ENCODE results near the gene KIF5C. TPM values are rescaled to one million over a fixed set of nuclear protein-coding genes. Genes with fewer than 3 reads are reported as not detected.

The KIF5C gene
- total and polyA plus RNA-seq, 4 donors, result 0.06 to 0.25 (median 0.14) TPM

- Histone ChIP-seq H3K9me3 (ENCODE audit: control insufficient read depth in 4 of 4, low read length in 3 of 4) (no peaks in the 10 kb centered on the region), H3K27me3 (ENCODE audit: control insufficient read depth in 4 of 4, insufficient read depth in 4 of 4, low read length in 3 of 4) (no peaks in the 10 kb centered on the region), H3K36me3 (ENCODE audit: control insufficient read depth in 4 of 4, insufficient read depth in 3 of 4, low read depth in 1 of 4, low read length in 3 of 4) (no peaks in the 10 kb centered on the region), H3K4me3 (ENCODE audit: low read depth in 1 of 3, low read length in 3 of 3) (no peak overlapping the region), H3K27ac (ENCODE audit: low read depth in 1 of 2, low read length in 2 of 2) (no peak overlapping the region), H3K4me1 (ENCODE audit: control insufficient read depth in 4 of 4, insufficient read depth in 4 of 4, low read length in 3 of 4) (no peaks in the 10 kb centered on the region), H3K9ac (ENCODE audit: low read depth in 1 of 2, low read length in 2 of 2) (no peak overlapping the region)
- no peak for TF ChIP-seq JUND (IDR thresholded peaks at IDR 0.05)
- no peak for DNase-seq (ENCODE audit: low spot score)
- 80% methylated on average over 1 of the region's 1 CpG for WGBS
These were observed 113.3 kb downstream of the KIF5C start for GRCh38 chr2:148988337-148988736.

- 24% methylated on average over 6 of the region's 6 CpGs for WGBS
- no peaks in the 10 kb centered on the region for H3K4me1 ChIP-seq (ENCODE audit: control insufficient read depth in 4 of 4, insufficient read depth in 4 of 4, low read length in 3 of 4)
- no peaks in the 10 kb centered on the region for H3K36me3 ChIP-seq (ENCODE audit: control insufficient read depth in 4 of 4, insufficient read depth in 3 of 4, low read depth in 1 of 4, low read length in 3 of 4)
- H3K4me3 ChIP-seq (ENCODE audit: low read depth in 1 of 3, low read length in 3 of 3), result no peak overlapping the region
- DNase-seq (ENCODE audit: low spot score), result no peak
- no peaks in the 10 kb centered on the region for H3K9me3 ChIP-seq (ENCODE audit: control insufficient read depth in 4 of 4, low read length in 3 of 4)
- H3K9ac ChIP-seq (ENCODE audit: low read depth in 1 of 2, low read length in 2 of 2), result no peak overlapping the region
- H3K27ac ChIP-seq (ENCODE audit: low read depth in 1 of 2, low read length in 2 of 2), result no peak overlapping the region
- H3K27me3 ChIP-seq (ENCODE audit: control insufficient read depth in 4 of 4, insufficient read depth in 4 of 4, low read length in 3 of 4), result no peaks in the 10 kb centered on the region
- TF ChIP-seq HNF4A (conservative IDR thresholded peaks at IDR 0.05) (peak in 1 of 2 donors; percentile 7), CTCF (IDR thresholded peaks at IDR 0.05; ENCODE audit: low read depth, low read length, missing input control) (peak; percentile 78), SP1 (IDR thresholded peaks at IDR 0.05) (no peak), RAD21 (IDR thresholded peaks at IDR 0.05) (peak; percentile 95 to 97)
These were observed 115.0 kb downstream of the KIF5C start for GRCh38 chr2:148989882-148990493.

- TF ChIP-seq FOXA2 (IDR thresholded peaks at IDR 0.05) (no peak), EGR1 (IDR thresholded peaks at IDR 0.05; ENCODE audit: low read depth in 2 of 2) (no peak), GABPA (IDR thresholded peaks at IDR 0.05 in 1 of 2, conservative IDR thresholded peaks at IDR 0.05 in 1 of 2) (no peak), SP1 (IDR thresholded peaks at IDR 0.05) (no peak), MAX (IDR thresholded peaks at IDR 0.05) (no peak), ZBTB33 (IDR thresholded peaks at IDR 0.05) (no peak), FOXA1 (IDR thresholded peaks at IDR 0.05) (no peak), ATF3 (IDR thresholded peaks at IDR 0.05) (no peak), CTCF (IDR thresholded peaks at IDR 0.05; ENCODE audit: low read depth, low read length, missing input control) (no peak), HNF4G (IDR thresholded peaks at IDR 0.05) (no peak), YY1 (IDR thresholded peaks at IDR 0.05) (no peak), REST (IDR thresholded peaks at IDR 0.05) (no peak), RXRA (IDR thresholded peaks at IDR 0.05) (no peak), RAD21 (IDR thresholded peaks at IDR 0.05) (no peak), NR2F2 (IDR thresholded peaks at IDR 0.05) (no peak), JUND (IDR thresholded peaks at IDR 0.05) (no peak), TAF1 (conservative IDR thresholded peaks at IDR 0.05) (no peak), HNF4A (conservative IDR thresholded peaks at IDR 0.05) (no peak)
- H3K9ac ChIP-seq (ENCODE audit: low read depth in 1 of 2, low read length in 2 of 2), result no peak overlapping the region
- no peaks in the 10 kb centered on the region for H3K36me3 ChIP-seq (ENCODE audit: control insufficient read depth in 4 of 4, insufficient read depth in 3 of 4, low read depth in 1 of 4, low read length in 3 of 4)
- 73% methylated on average over 6 of the region's 6 CpGs for WGBS
- no peak overlapping the region for H3K4me3 ChIP-seq (ENCODE audit: low read depth in 1 of 3, low read length in 3 of 3)
- H3K4me1 ChIP-seq (ENCODE audit: control insufficient read depth in 4 of 4, insufficient read depth in 4 of 4, low read length in 3 of 4), result no peaks in the 10 kb centered on the region
- DNase-seq (ENCODE audit: low spot score), result no peak
- H3K9me3 ChIP-seq (ENCODE audit: control insufficient read depth in 4 of 4, low read length in 3 of 4), result no peaks in the 10 kb centered on the region
- H3K27ac ChIP-seq (ENCODE audit: low read depth in 1 of 2, low read length in 2 of 2), result no peak overlapping the region
- H3K27me3 ChIP-seq (ENCODE audit: control insufficient read depth in 4 of 4, insufficient read depth in 4 of 4, low read length in 3 of 4), result no peaks in the 10 kb centered on the region
These were observed 115.9 kb downstream of the KIF5C start for GRCh38 chr2:148990968-148991367.
